ENCODE results near the gene C1orf159.

C1orf159 gene

GRCh38 chr1:1047963-1048362 is 67.9 kb downstream of the C1orf159 start:
- peaks cover 83% of the 10 kb centered on the region for H3K36me3 ChIP-seq (ENCODE audit: low read depth)

GRCh38 chr1:1047407-1047806 is 68.5 kb downstream of the C1orf159 start:
- Histone ChIP-seq H3K4me3 (ENCODE audit: severe bottlenecking) (no peak overlapping the region), H3K27ac (ENCODE audit: poor library complexity, severe bottlenecking) (no peak overlapping the region), H3K4me1 (ENCODE audit: insufficient read depth, poor library complexity, severe bottlenecking) (no peaks in the 10 kb centered on the region), H3K27me3 (ENCODE audit: insufficient read depth, poor library complexity, severe bottlenecking) (no peaks in the 10 kb centered on the region), H3K36me3 (ENCODE audit: low read depth) (peaks cover 86% of the 10 kb centered on the region), H3K9me3 (ENCODE audit: severe bottlenecking) (no peaks in the 10 kb centered on the region)
- DNase-seq (ENCODE audit: low spot score) (no peak), ATAC-seq (ENCODE audit: low read depth) (no peak)
- TF ChIP-seq, protein P1, sequence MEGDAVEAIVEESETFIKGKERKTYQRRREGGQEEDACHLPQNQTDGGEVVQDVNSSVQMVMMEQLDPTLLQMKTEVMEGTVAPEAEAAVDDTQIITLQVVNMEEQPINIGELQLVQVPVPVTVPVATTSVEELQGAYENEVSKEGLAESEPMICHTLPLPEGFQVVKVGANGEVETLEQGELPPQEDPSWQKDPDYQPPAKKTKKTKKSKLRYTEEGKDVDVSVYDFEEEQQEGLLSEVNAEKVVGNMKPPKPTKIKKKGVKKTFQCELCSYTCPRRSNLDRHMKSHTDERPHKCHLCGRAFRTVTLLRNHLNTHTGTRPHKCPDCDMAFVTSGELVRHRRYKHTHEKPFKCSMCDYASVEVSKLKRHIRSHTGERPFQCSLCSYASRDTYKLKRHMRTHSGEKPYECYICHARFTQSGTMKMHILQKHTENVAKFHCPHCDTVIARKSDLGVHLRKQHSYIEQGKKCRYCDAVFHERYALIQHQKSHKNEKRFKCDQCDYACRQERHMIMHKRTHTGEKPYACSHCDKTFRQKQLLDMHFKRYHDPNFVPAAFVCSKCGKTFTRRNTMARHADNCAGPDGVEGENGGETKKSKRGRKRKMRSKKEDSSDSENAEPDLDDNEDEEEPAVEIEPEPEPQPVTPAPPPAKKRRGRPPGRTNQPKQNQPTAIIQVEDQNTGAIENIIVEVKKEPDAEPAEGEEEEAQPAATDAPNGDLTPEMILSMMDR (IDR thresholded peaks at IDR 0.05; ENCODE audit: poor library complexity, severe bottlenecking): no peak

More at GRCh38 chr1:1047963-1048362, 67.9 kb downstream of the C1orf159 start:
- no peaks in the 10 kb centered on the region for H3K4me1 ChIP-seq (ENCODE audit: insufficient read depth, poor library complexity, severe bottlenecking)
- ATAC-seq (ENCODE audit: low read depth) (no peak), DNase-seq (ENCODE audit: low spot score) (no peak)
- TF ChIP-seq, protein P1 (IDR thresholded peaks at IDR 0.05; ENCODE audit: poor library complexity, severe bottlenecking): no peak
- H3K27ac ChIP-seq (ENCODE audit: poor library complexity, severe bottlenecking): no peak overlapping the region
- no peak overlapping the region for H3K4me3 ChIP-seq (ENCODE audit: severe bottlenecking)
- no peaks in the 10 kb centered on the region for H3K27me3 ChIP-seq (ENCODE audit: insufficient read depth, poor library complexity, severe bottlenecking)
- H3K9me3 ChIP-seq (ENCODE audit: severe bottlenecking): no peaks in the 10 kb centered on the region

DNA sequence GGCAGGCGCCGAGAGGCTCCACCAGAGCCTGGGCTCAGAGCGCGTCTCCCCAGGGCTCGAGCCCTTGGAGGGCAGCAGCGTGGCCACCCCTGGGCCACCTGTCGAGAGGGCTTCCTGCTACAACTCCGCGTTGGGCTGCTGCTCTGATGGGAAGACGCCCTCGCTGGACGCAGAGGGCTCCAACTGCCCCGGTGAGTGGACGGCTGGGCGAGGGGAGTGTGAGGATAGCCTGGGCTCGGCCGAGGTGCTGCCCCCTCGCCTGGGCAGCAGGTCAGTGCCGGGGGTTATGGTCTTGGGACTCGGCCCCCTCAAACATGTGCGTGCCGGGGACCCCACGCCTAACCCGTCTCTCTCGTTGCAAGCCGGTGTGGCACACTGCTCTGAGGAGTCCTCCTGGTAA is 69.1 kb downstream of the C1orf159 start:
- H3K4me1 ChIP-seq (ENCODE audit: insufficient read depth, poor library complexity, severe bottlenecking): no peaks in the 10 kb centered on the region
- no peaks in the 10 kb centered on the region for H3K9me3 ChIP-seq (ENCODE audit: severe bottlenecking)
- ATAC-seq (ENCODE audit: low read depth) (no peak), DNase-seq (ENCODE audit: low spot score) (no peak)
- peaks cover 86% of the 10 kb centered on the region for H3K36me3 ChIP-seq (ENCODE audit: low read depth)
- TF ChIP-seq, protein P1 (IDR thresholded peaks at IDR 0.05; ENCODE audit: poor library complexity, severe bottlenecking): no peak
- no peak overlapping the region for H3K4me3 ChIP-seq (ENCODE audit: severe bottlenecking)
- H3K27me3 ChIP-seq (ENCODE audit: insufficient read depth, poor library complexity, severe bottlenecking): no peaks in the 10 kb centered on the region
- no peak overlapping the region for H3K27ac ChIP-seq (ENCODE audit: poor library complexity, severe bottlenecking)

DNA sequence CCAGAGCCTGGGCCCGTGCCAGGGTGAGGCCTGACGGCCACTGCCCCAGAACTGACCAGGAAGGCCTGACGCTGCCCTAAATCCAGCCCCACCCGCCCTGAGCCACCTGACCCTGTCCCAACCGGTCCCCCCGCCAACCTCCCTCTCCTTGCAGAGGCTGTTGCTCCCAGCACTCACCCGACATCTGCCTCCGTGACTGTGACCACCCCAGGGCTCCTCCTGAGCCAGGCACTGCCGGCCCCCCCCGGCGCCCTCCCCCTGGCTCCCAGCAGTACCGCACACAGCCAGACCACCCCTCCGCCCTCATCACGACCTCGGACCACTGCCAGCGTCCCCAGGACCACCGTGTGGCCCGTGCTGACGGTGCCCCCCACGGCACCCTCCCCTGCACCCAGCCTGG is 69.6 kb downstream of the C1orf159 start:
- DNase-seq (ENCODE audit: low spot score) (no peak), ATAC-seq (ENCODE audit: low read depth) (no peak)
- TF ChIP-seq, protein P1 (IDR thresholded peaks at IDR 0.05; ENCODE audit: poor library complexity, severe bottlenecking): no peak
- Histone ChIP-seq H3K4me1 (ENCODE audit: insufficient read depth, poor library complexity, severe bottlenecking) (no peaks in the 10 kb centered on the region), H3K36me3 (ENCODE audit: low read depth) (peaks cover 81% of the 10 kb centered on the region), H3K4me3 (ENCODE audit: severe bottlenecking) (no peak overlapping the region), H3K9me3 (ENCODE audit: severe bottlenecking) (no peaks in the 10 kb centered on the region), H3K27me3 (ENCODE audit: insufficient read depth, poor library complexity, severe bottlenecking) (no peaks in the 10 kb centered on the region), H3K27ac (ENCODE audit: poor library complexity, severe bottlenecking) (no peak overlapping the region)

- Histone ChIP-seq H3K27me3 (ENCODE audit: insufficient read depth, poor library complexity, severe bottlenecking) (no peaks in the 10 kb centered on the region), H3K4me3 (ENCODE audit: severe bottlenecking) (no peak overlapping the region), H3K4me1 (ENCODE audit: insufficient read depth, poor library complexity, severe bottlenecking) (no peaks in the 10 kb centered on the region), H3K27ac (ENCODE audit: poor library complexity, severe bottlenecking) (no peak overlapping the region), H3K9me3 (ENCODE audit: severe bottlenecking) (no peaks in the 10 kb centered on the region), H3K36me3 (ENCODE audit: low read depth) (peaks cover 70% of the 10 kb centered on the region)
- DNase-seq (ENCODE audit: low spot score) (no peak), ATAC-seq (ENCODE audit: low read depth) (no peak)
- TF ChIP-seq, protein P1 (IDR thresholded peaks at IDR 0.05; ENCODE audit: poor library complexity, severe bottlenecking): no peak
These were observed 70.8 kb downstream of the C1orf159 start for GRCh38 chr1:1045129-1045528.
